Measurements from ENCODE around the gene LRCH2. TPM values are rescaled to one million over a fixed set of nuclear protein-coding genes. Genes with fewer than 3 reads are reported as not detected.

LRCH2 gene
- total RNA-seq, 3 donors from 2014 or later (not counting 1 experiment from before 2014, with no cell fraction given) = not detected

GRCh38 chrX:115068896-115069295, 165.0 kb downstream of the LRCH2 start:
- Mint-ChIP-seq H3K36me3 (no peaks in the 10 kb centered on the region), H3K27me3 (ENCODE audit: low read depth in 2 of 2) (no peaks in the 10 kb centered on the region), H3K9me3 (peaks cover 4 to 10% of the 10 kb centered on the region in 2 donors), H3K4me1 (no peaks in the 10 kb centered on the region), H3K27ac (no peak overlapping the region), H3K4me3 (no peak overlapping the region)
- ATAC-seq (no peak), DNase-seq (no peak)
- TF ChIP-seq CTCF (IDR thresholded peaks at IDR 0.05) = no peak
- H3K27me3 ChIP-seq (ENCODE audit: control insufficient read depth, insufficient read depth, low read length) = no peaks in the 10 kb centered on the region
- no peaks in the 10 kb centered on the region for H3K9me3 ChIP-seq (ENCODE audit: control insufficient read depth, insufficient read depth, low read length)
- no peaks in the 10 kb centered on the region for H3K36me3 ChIP-seq (ENCODE audit: control insufficient read depth, insufficient read depth, low read length)
- intact Hi-C loops (cut with micrococcal nuclease) = no loop called here
- no peak overlapping the region for H3K4me3 ChIP-seq (ENCODE audit: low read length)
- H3K27ac ChIP-seq (ENCODE audit: low read length) = no peak overlapping the region
- no peaks in the 10 kb centered on the region for H3K4me1 ChIP-seq (ENCODE audit: control insufficient read depth, insufficient read depth, low read length)
- WGBS (ENCODE audit: insufficient coverage) = 96% methylated on average over 26 of the region's 27 CpGs

- H3K27me3 ChIP-seq (ENCODE audit: control insufficient read depth, insufficient read depth, low read length) = no peaks in the 10 kb centered on the region
- no peak overlapping the region for H3K27ac ChIP-seq (ENCODE audit: low read length)
- WGBS (ENCODE audit: insufficient coverage) = no CpG with 5 or more reads among the region's 2 CpGs
- H3K4me3 ChIP-seq (ENCODE audit: low read length) = no peak overlapping the region
- no peak for DNase-seq
- Mint-ChIP-seq H3K4me3 (no peak overlapping the region), H3K36me3 (no peaks in the 10 kb centered on the region), H3K27me3 (ENCODE audit: low read depth in 2 of 2) (no peaks in the 10 kb centered on the region), H3K4me1 (no peaks in the 10 kb centered on the region), H3K9me3 (peaks cover 4 to 10% of the 10 kb centered on the region in 2 donors), H3K27ac (no peak overlapping the region)
- H3K4me1 ChIP-seq (ENCODE audit: control insufficient read depth, insufficient read depth, low read length) = no peaks in the 10 kb centered on the region
- no peak for ATAC-seq
- intact Hi-C loops (cut with micrococcal nuclease) = no loop called here
- no peaks in the 10 kb centered on the region for H3K36me3 ChIP-seq (ENCODE audit: control insufficient read depth, insufficient read depth, low read length)
- no peak for TF ChIP-seq CTCF (IDR thresholded peaks at IDR 0.05)
- no peaks in the 10 kb centered on the region for H3K9me3 ChIP-seq (ENCODE audit: control insufficient read depth, insufficient read depth, low read length)
These were observed 166.1 kb downstream of the LRCH2 start for GRCh38 chrX:115067812-115068211.

- no peaks in the 10 kb centered on the region for H3K9me3 ChIP-seq (ENCODE audit: control insufficient read depth, insufficient read depth, low read length)
- no peak overlapping the region for H3K27ac Mint-ChIP-seq
- intact Hi-C loops (cut with micrococcal nuclease) = no loop called here
- H3K36me3 Mint-ChIP-seq = no peaks in the 10 kb centered on the region
- H3K4me1 ChIP-seq (ENCODE audit: control insufficient read depth, insufficient read depth, low read length) = no peaks in the 10 kb centered on the region
- no peak overlapping the region for H3K4me3 ChIP-seq (ENCODE audit: low read length)
- no peak for DNase-seq
- H3K4me3 Mint-ChIP-seq = no peak overlapping the region
- H3K27me3 Mint-ChIP-seq (ENCODE audit: low read depth in 2 of 2) = no peaks in the 10 kb centered on the region
- H3K27ac ChIP-seq (ENCODE audit: low read length) = no peak overlapping the region
- no peak for ATAC-seq
- H3K36me3 ChIP-seq (ENCODE audit: control insufficient read depth, insufficient read depth, low read length) = no peaks in the 10 kb centered on the region
- no peaks in the 10 kb centered on the region for H3K4me1 Mint-ChIP-seq
- no peaks in the 10 kb centered on the region for H3K27me3 ChIP-seq (ENCODE audit: control insufficient read depth, insufficient read depth, low read length)
- peaks cover 5 to 6% of the 10 kb centered on the region in 2 donors for H3K9me3 Mint-ChIP-seq
- TF ChIP-seq CTCF (IDR thresholded peaks at IDR 0.05) = no peak
These were observed 168.6 kb downstream of the LRCH2 start for GRCh38 chrX:115065304-115065703.

Other genes starting within 250 kb of the LRCH2 start
- gene IL13RA2, start 216.5 kb downstream of the LRCH2 start, total RNA-seq = not detected
- not detected for gene RBMXL3, start 44.7 kb downstream of the LRCH2 start, total RNA-seq
- not detected for gene LUZP4, start 55.6 kb upstream of the LRCH2 start, total RNA-seq